HG03558 (cell line): ENCODE results near the gene ATP6V0D1.

Experiments
- ATAC-seq: cut with Tn5 transposase; IDR thresholded peaks from one replicate; pipeline ENCODE4 v1.9.1; 2021; ENCODE audit warnings: moderate number of reproducible peaks; ENCODE audit not compliant: unreplicated experiment; ENCODE audit errors: extremely low read depth

Gene ATP6V0D1

GRCh38 chr16:67412294-67412693 lies 68.7 kb downstream of the ATP6V0D1 start:
- ATAC-seq = no peak

- no peak for ATAC-seq
Observed at GRCh38 chr16:67411339-67411738, 69.6 kb downstream of the ATP6V0D1 start.

GRCh38 chr16:67409631-67410030 lies 71.3 kb downstream of the ATP6V0D1 start:
- no peak for ATAC-seq

- ATAC-seq = no peak
Observed at GRCh38 chr16:67407788-67408452, 73.0 kb downstream of the ATP6V0D1 start.

- no peak for ATAC-seq
Observed at GRCh38 chr16:67407176-67407787, 73.7 kb downstream of the ATP6V0D1 start.

- ATAC-seq = no peak
Observed at GRCh38 chr16:67406111-67406971, 74.6 kb downstream of the ATP6V0D1 start.

- ATAC-seq = no peak
Observed at GRCh38 chr16:67405336-67405735, 75.6 kb downstream of the ATP6V0D1 start.

GRCh38 chr16:67404740-67405226 lies 76.2 kb downstream of the ATP6V0D1 start:
- ATAC-seq = no peak

- ATAC-seq = no peak
Observed at GRCh38 chr16:67403976-67404555, 76.9 kb downstream of the ATP6V0D1 start.

GRCh38 chr16:67400901-67401300 lies 80.1 kb downstream of the ATP6V0D1 start:
- ATAC-seq = no peak

GRCh38 chr16:67399749-67400704 lies 80.9 kb downstream of the ATP6V0D1 start:
- ATAC-seq = no peak

- no peak for ATAC-seq
Observed at GRCh38 chr16:67399218-67399733, 81.7 kb downstream of the ATP6V0D1 start.

- ATAC-seq = no peak
Observed at GRCh38 chr16:67398546-67399217, 82.3 kb downstream of the ATP6V0D1 start.

GRCh38 chr16:67397812-67398545 lies 83.0 kb downstream of the ATP6V0D1 start:
- no peak for ATAC-seq

GRCh38 chr16:67397036-67397801 lies 83.7 kb downstream of the ATP6V0D1 start:
- ATAC-seq = no peak

- ATAC-seq = no peak
Observed at GRCh38 chr16:67396159-67397035, 84.6 kb downstream of the ATP6V0D1 start.
